ENCODE measurements around the gene NRP1.

Gene NRP1

GRCh38 chr10:33189808-33190207, 144.7 kb downstream of the NRP1 start:
- DNase-seq (ENCODE audit: low spot score) (no peak), ATAC-seq (ENCODE audit: low read depth) (no peak)
- H3K4me1 ChIP-seq (ENCODE audit: insufficient read depth, poor library complexity, severe bottlenecking), result peaks cover 19% of the 10 kb centered on the region
- H3K36me3 ChIP-seq (ENCODE audit: low read depth), result peaks cover 56% of the 10 kb centered on the region
- no peak overlapping the region for H3K27ac ChIP-seq (ENCODE audit: poor library complexity, severe bottlenecking)
- H3K27me3 ChIP-seq (ENCODE audit: insufficient read depth, poor library complexity, severe bottlenecking), result no peaks in the 10 kb centered on the region
- no peaks in the 10 kb centered on the region for H3K9me3 ChIP-seq (ENCODE audit: severe bottlenecking)
- TF ChIP-seq CTCF (IDR thresholded peaks at IDR 0.05; ENCODE audit: poor library complexity, severe bottlenecking), result no peak
- no peak overlapping the region for H3K4me3 ChIP-seq (ENCODE audit: severe bottlenecking)

- no peaks in the 10 kb centered on the region for H3K9me3 ChIP-seq (ENCODE audit: severe bottlenecking)
- no peak for DNase-seq (ENCODE audit: low spot score)
- no peak for TF ChIP-seq CTCF (IDR thresholded peaks at IDR 0.05; ENCODE audit: poor library complexity, severe bottlenecking)
Measured at GRCh38 chr10:33189363-33189762, 145.1 kb downstream of the NRP1 start.

DNA sequence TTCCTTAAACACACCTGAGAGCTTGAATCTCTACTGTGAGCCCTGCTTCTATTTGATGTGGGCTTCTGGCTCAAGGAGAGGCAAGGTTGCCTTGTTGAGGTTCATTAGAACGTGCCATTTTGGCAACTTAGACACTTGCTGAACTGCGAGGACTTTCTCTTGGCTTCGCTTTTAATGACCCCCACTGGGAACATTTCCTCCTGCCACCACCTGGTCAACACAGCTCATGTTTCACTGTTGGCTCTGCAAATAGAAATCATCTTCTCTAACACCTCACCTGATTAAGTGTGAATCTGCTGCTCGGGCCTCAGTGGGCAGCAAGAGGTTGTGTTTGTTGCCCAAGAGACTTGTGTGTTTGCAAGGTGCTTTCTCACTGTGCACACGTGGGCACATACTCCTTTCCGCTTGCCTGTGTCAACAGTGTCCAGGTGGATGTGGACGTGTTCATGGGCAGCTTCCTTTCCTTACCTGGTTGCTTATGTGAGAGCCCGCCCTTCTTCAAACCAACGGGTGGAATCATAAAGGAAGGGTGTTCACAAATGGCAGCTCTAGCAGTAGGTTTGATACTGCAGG, 147.0 kb downstream of the NRP1 start:
- peaks cover 57% of the 10 kb centered on the region for H3K36me3 ChIP-seq (ENCODE audit: low read depth)
- no peaks in the 10 kb centered on the region for H3K9me3 ChIP-seq (ENCODE audit: severe bottlenecking)
- H3K4me1 ChIP-seq (ENCODE audit: insufficient read depth, poor library complexity, severe bottlenecking), result no peaks in the 10 kb centered on the region
- no peaks in the 10 kb centered on the region for H3K27me3 ChIP-seq (ENCODE audit: insufficient read depth, poor library complexity, severe bottlenecking)
- ATAC-seq (ENCODE audit: low read depth), result no peak
- TF ChIP-seq CTCF (IDR thresholded peaks at IDR 0.05; ENCODE audit: poor library complexity, severe bottlenecking), result no peak
- no peak for DNase-seq (ENCODE audit: low spot score)
- no peak overlapping the region for H3K4me3 ChIP-seq (ENCODE audit: severe bottlenecking)
- no peak overlapping the region for H3K27ac ChIP-seq (ENCODE audit: poor library complexity, severe bottlenecking)

More at GRCh38 chr10:33189363-33189762, 145.1 kb downstream of the NRP1 start:
- no peak for ATAC-seq (ENCODE audit: low read depth)
- Histone ChIP-seq H3K27ac (ENCODE audit: poor library complexity, severe bottlenecking) (no peak overlapping the region), H3K4me3 (ENCODE audit: severe bottlenecking) (no peak overlapping the region), H3K4me1 (ENCODE audit: insufficient read depth, poor library complexity, severe bottlenecking) (peaks cover 15% of the 10 kb centered on the region), H3K36me3 (ENCODE audit: low read depth) (peaks cover 56% of the 10 kb centered on the region), H3K27me3 (ENCODE audit: insufficient read depth, poor library complexity, severe bottlenecking) (no peaks in the 10 kb centered on the region)

GRCh38 chr10:33186150-33186549, 148.3 kb downstream of the NRP1 start:
- Histone ChIP-seq H3K4me3 (ENCODE audit: severe bottlenecking) (no peak overlapping the region), H3K27me3 (ENCODE audit: insufficient read depth, poor library complexity, severe bottlenecking) (no peaks in the 10 kb centered on the region), H3K27ac (ENCODE audit: poor library complexity, severe bottlenecking) (no peak overlapping the region), H3K36me3 (ENCODE audit: low read depth) (peaks cover 59% of the 10 kb centered on the region), H3K9me3 (ENCODE audit: severe bottlenecking) (no peaks in the 10 kb centered on the region), H3K4me1 (ENCODE audit: insufficient read depth, poor library complexity, severe bottlenecking) (no peaks in the 10 kb centered on the region)
- ATAC-seq (ENCODE audit: low read depth) (no peak), DNase-seq (ENCODE audit: low spot score) (no peak)
- no peak for TF ChIP-seq CTCF (IDR thresholded peaks at IDR 0.05; ENCODE audit: poor library complexity, severe bottlenecking)

DNA sequence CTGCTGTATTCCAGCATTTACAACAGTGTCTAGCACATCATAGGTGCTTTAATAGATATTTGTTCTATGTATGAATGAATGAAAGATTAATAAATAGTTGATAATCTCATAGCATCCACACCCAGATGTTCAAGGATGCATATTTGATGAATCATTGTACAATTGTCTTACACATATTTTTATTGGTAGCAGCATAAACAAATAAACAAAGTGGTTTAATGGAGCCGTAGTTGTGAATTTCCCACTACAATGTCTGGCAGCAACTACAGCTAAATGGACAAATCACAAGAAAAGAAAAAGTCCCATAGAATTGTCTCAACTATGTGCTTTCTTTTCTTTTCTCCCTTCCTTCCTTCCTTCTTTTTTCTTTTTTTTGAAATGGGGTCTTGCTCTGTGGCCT, 150.8 kb downstream of the NRP1 start:
- Histone ChIP-seq H3K36me3 (ENCODE audit: low read depth) (peaks cover 70% of the 10 kb centered on the region), H3K4me3 (ENCODE audit: severe bottlenecking) (no peak overlapping the region), H3K27ac (ENCODE audit: poor library complexity, severe bottlenecking) (no peak overlapping the region), H3K27me3 (ENCODE audit: insufficient read depth, poor library complexity, severe bottlenecking) (no peaks in the 10 kb centered on the region), H3K4me1 (ENCODE audit: insufficient read depth, poor library complexity, severe bottlenecking) (no peaks in the 10 kb centered on the region), H3K9me3 (ENCODE audit: severe bottlenecking) (no peaks in the 10 kb centered on the region)
- no peak for DNase-seq (ENCODE audit: low spot score)
- TF ChIP-seq CTCF (IDR thresholded peaks at IDR 0.05; ENCODE audit: poor library complexity, severe bottlenecking), result no peak
- no peak for ATAC-seq (ENCODE audit: low read depth)
